H9 (cell line): ENCODE results near the gene RILPL2. TPM values are rescaled to one million over a fixed set of nuclear protein-coding genes. Genes with fewer than 3 reads are reported as not detected.

Experiments
- DNase-seq: peaks from one replicate; pipeline ENCODE4 v3.0.0-alpha.2; 2017
- H2AFZ ChIP-seq: one replicate; pipeline ENCODE4 v1.6.1; 2013; ENCODE audit warnings: mild to moderate bottlenecking, low read length, control low read depth, moderate library complexity
- H2AK5ac ChIP-seq: 2 replicates; pipeline ENCODE4 v1.6.1; 2013; ENCODE audit warnings: low read length, control low read depth, mixed read lengths; ENCODE audit not compliant: insufficient read length
- H2BK120ac ChIP-seq: one replicate; pipeline ENCODE4 v1.6.1; 2013; ENCODE audit warnings: low read depth, mild to moderate bottlenecking, low read length, control low read depth, inconsistent platforms; ENCODE audit not compliant: poor library complexity, severe bottlenecking
- H2BK12ac ChIP-seq: 2 replicates; pipeline ENCODE4 v1.6.1; 2013; ENCODE audit warnings: low read length, control low read depth, mixed read lengths, low read depth; ENCODE audit not compliant: insufficient read length
- H2BK15ac ChIP-seq: 2 replicates; pipeline ENCODE4 v1.6.1; 2013; ENCODE audit warnings: low read depth, low read length, control low read depth
- H2BK20ac ChIP-seq: one replicate; pipeline ENCODE4 v1.6.1; 2013; ENCODE audit warnings: low read depth, mild to moderate bottlenecking, low read length, control low read depth, inconsistent platforms; ENCODE audit not compliant: poor library complexity, severe bottlenecking
- H2BK5ac ChIP-seq: 2 replicates; pipeline ENCODE4 v1.6.1; 2013; ENCODE audit warnings: low read length, control low read depth, mixed read lengths; ENCODE audit not compliant: insufficient read length
- H3K14ac ChIP-seq: 2 replicates; pipeline ENCODE4 v1.6.1; 2013; ENCODE audit warnings: low read length, control low read depth; ENCODE audit not compliant: insufficient read depth
- H3K18ac ChIP-seq: 2 replicates; pipeline ENCODE4 v1.6.1; 2013; ENCODE audit warnings: low read depth, mild to moderate bottlenecking, mixed read lengths, low read length, control low read depth; ENCODE audit not compliant: insufficient read length
- H3K23ac ChIP-seq: 2 replicates; pipeline ENCODE4 v1.6.1; 2013; ENCODE audit warnings: low read length, control low read depth, mixed read lengths, low read depth; ENCODE audit not compliant: insufficient read length
- H3K23me2 ChIP-seq: 2 replicates; pipeline ENCODE4 v1.6.1; 2013; ENCODE audit warnings: low read depth, mild to moderate bottlenecking, mixed read lengths, low read length, control low read depth; ENCODE audit not compliant: insufficient read length, poor library complexity, severe bottlenecking
- H3K27ac ChIP-seq: 2 replicates; pipeline ENCODE4 v1.5.1; 2013; ENCODE audit warnings: low read length, control low read depth, mixed read lengths, low read depth; ENCODE audit not compliant: insufficient read length
- H3K27me3 ChIP-seq: 2 replicates; pipeline ENCODE4 v1.6.1; 2013; ENCODE audit warnings: low read length, control low read depth, inconsistent platforms; ENCODE audit not compliant: insufficient read depth
- H3K4ac ChIP-seq: 2 replicates; pipeline ENCODE4 v1.6.1; 2013; ENCODE audit warnings: low read depth, mild to moderate bottlenecking, control low read depth, inconsistent platforms, low read length, moderate library complexity
- H3K4me1 ChIP-seq: 2 replicates; pipeline ENCODE4 v1.6.1; 2013; ENCODE audit warnings: low read length, control low read depth, inconsistent platforms; ENCODE audit not compliant: insufficient read depth
- H3K4me2 ChIP-seq: 2 replicates; pipeline ENCODE4 v1.6.1; 2013; ENCODE audit warnings: low read length, control low read depth, mixed read lengths; ENCODE audit not compliant: insufficient read length, insufficient read depth
- H3K56ac ChIP-seq: 2 replicates; pipeline ENCODE4 v1.6.1; 2013; ENCODE audit warnings: low read depth, mild to moderate bottlenecking, mixed read lengths, low read length, control low read depth; ENCODE audit not compliant: insufficient read length
- H3K79me1 ChIP-seq: 2 replicates; pipeline ENCODE4 v1.6.1; 2013; ENCODE audit warnings: low read depth, mild to moderate bottlenecking, moderate library complexity, low read length, control low read depth, inconsistent platforms; ENCODE audit not compliant: insufficient read depth, poor library complexity, severe bottlenecking
- H3K79me2 ChIP-seq: 2 replicates; pipeline ENCODE4 v1.6.1; 2013; ENCODE audit warnings: low read length, control low read depth, inconsistent platforms; ENCODE audit not compliant: insufficient read depth
- H3K9ac ChIP-seq: 2 replicates; pipeline ENCODE4 v1.6.1; 2013; ENCODE audit warnings: low read length, control low read depth, mixed read lengths; ENCODE audit not compliant: insufficient read length; ENCODE audit errors: extremely low read depth
- H3K9me3 ChIP-seq: one replicate; pipeline ENCODE4 v1.6.1; 2013; ENCODE audit warnings: low read depth, low read length, inconsistent platforms; ENCODE audit not compliant: control insufficient read depth
- H3T11ph ChIP-seq: one replicate; pipeline ENCODE4 v1.6.1; 2013; ENCODE audit warnings: mild to moderate bottlenecking, low read length, control low read depth, inconsistent platforms
- H4K20me1 ChIP-seq: one replicate; pipeline ENCODE4 v1.6.1; 2013; ENCODE audit not compliant: control insufficient read depth, insufficient read length, insufficient read depth
- H4K5ac ChIP-seq: 2 replicates; pipeline ENCODE4 v1.6.1; 2013; ENCODE audit warnings: low read depth, mild to moderate bottlenecking, mixed read lengths, low read length, control low read depth; ENCODE audit not compliant: insufficient read length
- H4K8ac ChIP-seq: replicated peaks from 2 replicates; pipeline ENCODE4 v1.6.1; 2013; ENCODE audit warnings: low read length, control low read depth, mixed read lengths, low read depth; ENCODE audit not compliant: insufficient read length
- H4K91ac ChIP-seq: 2 replicates; pipeline ENCODE4 v1.6.1; 2013; ENCODE audit warnings: low read depth, mild to moderate bottlenecking, moderate library complexity, mixed read lengths, low read length, control low read depth; ENCODE audit not compliant: insufficient read length
- H3K27ac Mint-ChIP-seq, 3 experiments: 2 replicates in 2 of 3; 3 replicates in 1 of 3; pipeline ENCODE4 v1.8.0; 2020 to 2021; ENCODE audit warnings: mixed read lengths in 3 of 3, mild to moderate bottlenecking in 1 of 3, moderate library complexity in 1 of 3
- H3K27me3 Mint-ChIP-seq: 2 replicates; pipeline ENCODE4 v1.8.0; 2021; ENCODE audit warnings: low read depth, mild to moderate bottlenecking, moderate library complexity, mixed read lengths
- H3K36me3 Mint-ChIP-seq, 3 experiments: 2 replicates in 2 of 3; 3 replicates in 1 of 3; pipeline ENCODE4 v1.8.0; 2020 to 2021; ENCODE audit warnings: low read depth in 3 of 3, mixed read lengths in 3 of 3; ENCODE audit not compliant: insufficient read depth in 1 of 3
- H3K4me1 Mint-ChIP-seq, 2 experiments: 2 replicates each; pipeline ENCODE4 v1.8.0; 2020; ENCODE audit warnings: mixed read lengths in 2 of 2
- H3K4me3 Mint-ChIP-seq, 2 experiments: 2 replicates in 1 of 2; 3 replicates in 1 of 2; pipeline ENCODE4 v1.8.0; 2020 to 2021; ENCODE audit warnings: mild to moderate bottlenecking in 2 of 2, mixed read lengths in 2 of 2, moderate library complexity in 1 of 2
- H3K9me3 Mint-ChIP-seq, 2 experiments: 2 replicates in 1 of 2; 3 replicates in 1 of 2; pipeline ENCODE4 v1.8.0; 2020; ENCODE audit warnings: mild to moderate bottlenecking in 2 of 2, mixed read lengths in 2 of 2, moderate library complexity in 1 of 2
- WGBS: extraction: QIAGEN DNeasy Blood & Tissue Kit; methylation state at CpG from one replicate; pipeline ENCODE4 v1.1.7; 2013; ENCODE audit warnings: missing lambda C conversion rate, low lambda C conversion rate, mixed read lengths; ENCODE audit not compliant: insufficient read length; ENCODE audit errors: extremely low coverage; 5-methylcytosine and 5-hydroxymethylcytosine counted together
- total RNA-seq: library from RNA; stranded (reverse); gene quantifications from 2 replicates; pipeline ENCODE4 v1.2.1, GENCODE V29; 2021
- TF ChIP-seq, protein P1 (sequence below): fragments of 200-600 bp; sonication (generic); conservative IDR thresholded peaks from 3 replicates; pipeline ENCODE4 v1.8.0; 2021; ENCODE audit warnings: antibody characterized with exemption, mild to moderate bottlenecking

The RILPL2 gene
- total RNA-seq, 1 experiment from 2014 or later: 1.4 TPM

DNA sequence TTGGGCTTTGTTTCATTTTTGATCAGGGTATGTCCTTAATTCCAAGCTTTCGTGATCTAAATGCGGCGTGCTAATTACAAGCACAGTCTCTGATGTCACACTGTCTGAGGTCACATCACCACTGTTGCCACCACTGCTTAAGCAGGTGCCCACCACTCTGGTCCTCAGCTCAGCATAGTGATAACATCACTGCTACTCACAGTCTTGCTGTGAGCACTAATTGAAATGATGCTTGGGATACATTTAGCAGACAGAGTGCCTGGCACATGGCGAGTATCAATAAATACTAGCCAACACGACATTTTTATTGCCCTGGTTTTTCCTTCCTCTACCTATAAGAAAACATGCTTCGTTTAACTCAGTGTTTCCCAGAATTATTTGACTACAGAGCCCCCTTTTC lies 7.9 kb downstream of the RILPL2 start:
- Histone ChIP-seq H3T11ph (no peak overlapping the region), H4K8ac (no peak overlapping the region), H3K56ac (no peak overlapping the region), H3K23me2 (no peaks in the 10 kb centered on the region), H3K27me3 (no peaks in the 10 kb centered on the region), H2AFZ (no peak overlapping the region), H2BK12ac (no peak overlapping the region), H3K4me2 (no peak overlapping the region), H2AK5ac (no peak overlapping the region), H3K9me3 (no peaks in the 10 kb centered on the region), H3K4ac (no peak overlapping the region), H3K9ac (no peak overlapping the region), H3K18ac (no peak overlapping the region), H2BK120ac (no peak overlapping the region), H2BK15ac (no peak overlapping the region), H3K4me1 (no peaks in the 10 kb centered on the region), H3K79me1 (no peaks in the 10 kb centered on the region), H2BK20ac (no peak overlapping the region), H3K79me2 (no peaks in the 10 kb centered on the region), H3K14ac (no peak overlapping the region), H4K5ac (no peak overlapping the region), H4K20me1 (no peaks in the 10 kb centered on the region), H2BK5ac (no peak overlapping the region), H3K23ac (no peak overlapping the region), H3K27ac (no peak overlapping the region), H4K91ac (no peak overlapping the region)
- no peak for DNase-seq
- TF ChIP-seq, protein P1, sequence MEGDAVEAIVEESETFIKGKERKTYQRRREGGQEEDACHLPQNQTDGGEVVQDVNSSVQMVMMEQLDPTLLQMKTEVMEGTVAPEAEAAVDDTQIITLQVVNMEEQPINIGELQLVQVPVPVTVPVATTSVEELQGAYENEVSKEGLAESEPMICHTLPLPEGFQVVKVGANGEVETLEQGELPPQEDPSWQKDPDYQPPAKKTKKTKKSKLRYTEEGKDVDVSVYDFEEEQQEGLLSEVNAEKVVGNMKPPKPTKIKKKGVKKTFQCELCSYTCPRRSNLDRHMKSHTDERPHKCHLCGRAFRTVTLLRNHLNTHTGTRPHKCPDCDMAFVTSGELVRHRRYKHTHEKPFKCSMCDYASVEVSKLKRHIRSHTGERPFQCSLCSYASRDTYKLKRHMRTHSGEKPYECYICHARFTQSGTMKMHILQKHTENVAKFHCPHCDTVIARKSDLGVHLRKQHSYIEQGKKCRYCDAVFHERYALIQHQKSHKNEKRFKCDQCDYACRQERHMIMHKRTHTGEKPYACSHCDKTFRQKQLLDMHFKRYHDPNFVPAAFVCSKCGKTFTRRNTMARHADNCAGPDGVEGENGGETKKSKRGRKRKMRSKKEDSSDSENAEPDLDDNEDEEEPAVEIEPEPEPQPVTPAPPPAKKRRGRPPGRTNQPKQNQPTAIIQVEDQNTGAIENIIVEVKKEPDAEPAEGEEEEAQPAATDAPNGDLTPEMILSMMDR: no peak
- H3K9me3 Mint-ChIP-seq: peaks cover 5 to 8% of the 10 kb centered on the region in 2 experiments
- no peaks in the 10 kb centered on the region for H3K4me1 Mint-ChIP-seq
- 0 out of 7 replicates have a peak, but pooled peaks cover 0 to 3% (median 0%) of the 10 kb centered on the region in 3 experiments for H3K36me3 Mint-ChIP-seq
- WGBS: no CpG with 5 or more reads among the region's 6 CpGs
- H3K27ac Mint-ChIP-seq: no peak overlapping the region
- no peak overlapping the region for H3K4me3 Mint-ChIP-seq
- peaks cover 1% of the 10 kb centered on the region for H3K27me3 Mint-ChIP-seq
